ENCODE results near the gene C1QTNF6. TPM values are rescaled to one million over a fixed set of nuclear protein-coding genes. Genes with fewer than 3 reads are reported as not detected.

The C1QTNF6 gene
- total and polyA plus RNA-seq, 2 experiments from 2014 or later = 1.7 to 2.3 TPM

DNA sequence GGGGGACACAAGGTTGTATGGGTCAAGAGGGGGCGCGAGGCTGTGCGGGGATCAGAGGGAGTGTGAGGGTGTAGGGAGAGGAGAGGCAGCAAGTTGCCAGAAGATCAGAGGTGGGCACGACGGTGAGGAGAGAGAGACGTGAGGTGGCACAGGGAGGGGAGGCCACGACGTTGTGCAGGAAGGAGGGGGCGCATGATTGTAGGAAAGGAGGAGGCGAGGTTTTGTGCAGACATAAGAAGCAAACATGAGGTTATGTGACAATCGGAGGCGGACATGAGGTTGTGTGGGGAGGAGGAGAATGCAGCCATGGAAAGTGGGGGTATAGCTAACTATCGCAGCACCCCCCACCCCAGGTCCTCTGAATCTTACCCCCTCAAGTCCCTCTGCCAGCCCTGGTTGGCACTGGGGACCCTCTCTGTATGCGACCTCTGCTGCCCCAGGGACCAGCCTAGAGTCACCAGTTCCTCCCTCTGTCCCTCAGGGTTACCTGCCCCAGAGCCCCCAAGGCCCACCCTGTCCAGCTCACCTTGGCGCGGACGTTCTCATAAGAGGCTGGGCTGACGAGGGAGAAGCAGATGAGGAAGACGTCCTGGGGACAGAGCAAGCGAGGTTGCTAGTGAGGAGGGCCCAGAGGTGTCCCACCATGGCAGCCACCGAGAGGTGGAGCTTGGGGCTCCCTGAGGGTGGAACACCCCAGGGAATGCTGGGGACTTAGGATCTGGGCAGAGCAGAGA, 43.5 kb upstream of the C1QTNF6 start:
- Histone ChIP-seq H3K4me2 (no peak overlapping the region), H3K9me2 (ENCODE audit: insufficient read depth) (no peaks in the 10 kb centered on the region), H3K36me3 (ENCODE audit: insufficient read depth) (no peaks in the 10 kb centered on the region), H3K4me3 (no peak overlapping the region), H3F3A (replicated peaks; ENCODE audit: low read depth) (no peaks in the 10 kb centered on the region), H2AFZ (no peak overlapping the region), H3K4me1 (ENCODE audit: insufficient read depth) (no peaks in the 10 kb centered on the region), H4K20me1 (replicated peaks; ENCODE audit: insufficient read depth) (no peaks in the 10 kb centered on the region), H3K79me2 (replicated peaks; ENCODE audit: insufficient read depth) (no peaks in the 10 kb centered on the region), H3K27ac (ENCODE audit: low read depth) (no peak overlapping the region), H3K27me3 (ENCODE audit: insufficient read depth) (no peaks in the 10 kb centered on the region)
- no peak for ATAC-seq
- Mint-ChIP-seq H3K4me1 (peaks cover 8% of the 10 kb centered on the region), H3K36me3 (ENCODE audit: low read depth) (no peaks in the 10 kb centered on the region), H3K27ac (no peak overlapping the region), H3K9me3 (no peaks in the 10 kb centered on the region), H3K27me3 (ENCODE audit: insufficient read depth, low read depth, poor library complexity) (peaks cover 11% of the 10 kb centered on the region), H3K4me3 (no peak overlapping the region)
- DNase-seq (ENCODE audit: low spot score) = no peak
- TF ChIP-seq EZH2phosphoT487 (IDR thresholded peaks at IDR 0.05; ENCODE audit: unreplicated experiment) (no peak), NANOG (IDR thresholded peaks at IDR 0.05; ENCODE audit: borderline replicate concordance) (no peak), ZNF331 (CRISPR knock-in tag; IDR thresholded peaks at IDR 0.05; ENCODE audit: low read depth) (no peak), CREB1 (CRISPR knock-in tag; IDR thresholded peaks at IDR 0.05; ENCODE audit: low read depth) (no peak), JUNB (IDR thresholded peaks at IDR 0.05; ENCODE audit: unreplicated experiment) (no peak), STAT1 (IDR thresholded peaks at IDR 0.05; ENCODE audit: unreplicated experiment) (no peak), ZNF114 (CRISPR knock-in tag; IDR thresholded peaks at IDR 0.05) (no peak), POLR2AphosphoS5 (IDR thresholded peaks at IDR 0.05; ENCODE audit: low read depth) (no peak), EZH2 (IDR thresholded peaks at IDR 0.05; ENCODE audit: low read depth, unreplicated experiment) (no peak)
- TF ChIP-seq, protein P1, sequence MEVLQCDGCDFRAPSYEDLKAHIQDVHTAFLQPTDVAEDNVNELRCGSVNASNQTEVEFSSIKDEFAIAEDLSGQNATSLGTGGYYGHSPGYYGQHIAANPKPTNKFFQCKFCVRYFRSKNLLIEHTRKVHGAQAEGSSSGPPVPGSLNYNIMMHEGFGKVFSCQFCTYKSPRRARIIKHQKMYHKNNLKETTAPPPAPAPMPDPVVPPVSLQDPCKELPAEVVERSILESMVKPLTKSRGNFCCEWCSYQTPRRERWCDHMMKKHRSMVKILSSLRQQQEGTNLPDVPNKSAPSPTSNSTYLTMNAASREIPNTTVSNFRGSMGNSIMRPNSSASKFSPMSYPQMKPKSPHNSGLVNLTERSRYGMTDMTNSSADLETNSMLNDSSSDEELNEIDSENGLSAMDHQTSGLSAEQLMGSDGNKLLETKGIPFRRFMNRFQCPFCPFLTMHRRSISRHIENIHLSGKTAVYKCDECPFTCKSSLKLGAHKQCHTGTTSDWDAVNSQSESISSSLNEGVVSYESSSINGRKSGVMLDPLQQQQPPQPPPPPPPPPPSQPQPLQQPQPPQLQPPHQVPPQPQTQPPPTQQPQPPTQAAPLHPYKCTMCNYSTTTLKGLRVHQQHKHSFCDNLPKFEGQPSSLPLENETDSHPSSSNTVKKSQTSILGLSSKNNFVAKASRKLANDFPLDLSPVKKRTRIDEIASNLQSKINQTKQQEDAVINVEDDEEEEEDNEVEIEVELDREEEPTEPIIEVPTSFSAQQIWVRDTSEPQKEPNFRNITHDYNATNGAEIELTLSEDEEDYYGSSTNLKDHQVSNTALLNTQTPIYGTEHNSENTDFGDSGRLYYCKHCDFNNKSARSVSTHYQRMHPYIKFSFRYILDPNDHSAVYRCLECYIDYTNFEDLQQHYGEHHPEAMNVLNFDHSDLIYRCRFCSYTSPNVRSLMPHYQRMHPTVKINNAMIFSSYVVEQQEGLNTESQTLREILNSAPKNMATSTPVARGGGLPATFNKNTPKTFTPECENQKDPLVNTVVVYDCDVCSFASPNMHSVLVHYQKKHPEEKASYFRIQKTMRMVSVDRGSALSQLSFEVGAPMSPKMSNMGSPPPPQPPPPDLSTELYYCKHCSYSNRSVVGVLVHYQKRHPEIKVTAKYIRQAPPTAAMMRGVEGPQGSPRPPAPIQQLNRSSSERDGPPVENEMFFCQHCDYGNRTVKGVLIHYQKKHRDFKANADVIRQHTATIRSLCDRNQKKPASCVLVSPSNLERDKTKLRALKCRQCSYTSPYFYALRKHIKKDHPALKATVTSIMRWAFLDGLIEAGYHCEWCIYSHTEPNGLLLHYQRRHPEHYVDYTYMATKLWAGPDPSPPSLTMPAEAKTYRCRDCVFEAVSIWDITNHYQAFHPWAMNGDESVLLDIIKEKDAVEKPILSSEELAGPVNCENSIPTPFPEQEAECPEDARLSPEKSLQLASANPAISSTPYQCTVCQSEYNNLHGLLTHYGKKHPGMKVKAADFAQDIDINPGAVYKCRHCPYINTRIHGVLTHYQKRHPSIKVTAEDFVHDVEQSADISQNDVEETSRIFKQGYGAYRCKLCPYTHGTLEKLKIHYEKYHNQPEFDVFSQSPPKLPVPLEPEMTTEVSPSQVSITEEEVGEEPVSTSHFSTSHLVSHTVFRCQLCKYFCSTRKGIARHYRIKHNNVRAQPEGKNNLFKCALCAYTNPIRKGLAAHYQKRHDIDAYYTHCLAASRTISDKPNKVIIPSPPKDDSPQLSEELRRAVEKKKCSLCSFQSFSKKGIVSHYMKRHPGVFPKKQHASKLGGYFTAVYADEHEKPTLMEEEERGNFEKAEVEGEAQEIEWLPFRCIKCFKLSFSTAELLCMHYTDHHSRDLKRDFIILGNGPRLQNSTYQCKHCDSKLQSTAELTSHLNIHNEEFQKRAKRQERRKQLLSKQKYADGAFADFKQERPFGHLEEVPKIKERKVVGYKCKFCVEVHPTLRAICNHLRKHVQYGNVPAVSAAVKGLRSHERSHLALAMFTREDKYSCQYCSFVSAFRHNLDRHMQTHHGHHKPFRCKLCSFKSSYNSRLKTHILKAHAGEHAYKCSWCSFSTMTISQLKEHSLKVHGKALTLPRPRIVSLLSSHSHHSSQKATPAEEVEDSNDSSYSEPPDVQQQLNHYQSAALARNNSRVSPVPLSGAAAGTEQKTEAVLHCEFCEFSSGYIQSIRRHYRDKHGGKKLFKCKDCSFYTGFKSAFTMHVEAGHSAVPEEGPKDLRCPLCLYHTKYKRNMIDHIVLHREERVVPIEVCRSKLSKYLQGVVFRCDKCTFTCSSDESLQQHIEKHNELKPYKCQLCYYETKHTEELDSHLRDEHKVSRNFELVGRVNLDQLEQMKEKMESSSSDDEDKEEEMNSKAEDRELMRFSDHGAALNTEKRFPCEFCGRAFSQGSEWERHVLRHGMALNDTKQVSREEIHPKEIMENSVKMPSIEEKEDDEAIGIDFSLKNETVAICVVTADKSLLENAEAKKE (CRISPR knock-in tag; IDR thresholded peaks at IDR 0.05) = no peak
